Measurements from ENCODE around the gene SPEM2.

SPEM2 gene

DNA sequence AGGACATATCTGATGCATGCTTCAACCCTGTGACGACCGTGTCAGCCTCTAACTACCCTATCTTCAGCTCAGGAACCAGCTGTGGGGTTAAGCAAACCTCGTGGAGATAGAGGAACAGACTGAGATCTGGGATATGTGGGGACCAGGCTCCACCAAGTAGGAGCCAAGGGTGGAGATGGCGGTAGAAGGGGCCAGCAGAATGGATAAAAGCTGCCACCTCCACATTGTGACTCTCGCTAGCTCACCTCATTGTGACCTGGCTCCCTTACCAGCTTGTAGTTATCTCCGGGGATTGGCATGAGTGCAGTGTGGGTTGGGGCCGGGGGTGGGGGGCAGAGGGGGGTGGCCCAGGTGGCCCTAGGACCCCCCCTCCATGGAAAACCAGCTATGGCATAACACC is at the start of gene SPEM2:
Gene SPEM2, plus strand, starts transcription at position 301 of the 400 bp plus-strand sequence. Its CDS starts 73 bp downstream, at position 374.
- no peak for DNase-seq

DNA sequence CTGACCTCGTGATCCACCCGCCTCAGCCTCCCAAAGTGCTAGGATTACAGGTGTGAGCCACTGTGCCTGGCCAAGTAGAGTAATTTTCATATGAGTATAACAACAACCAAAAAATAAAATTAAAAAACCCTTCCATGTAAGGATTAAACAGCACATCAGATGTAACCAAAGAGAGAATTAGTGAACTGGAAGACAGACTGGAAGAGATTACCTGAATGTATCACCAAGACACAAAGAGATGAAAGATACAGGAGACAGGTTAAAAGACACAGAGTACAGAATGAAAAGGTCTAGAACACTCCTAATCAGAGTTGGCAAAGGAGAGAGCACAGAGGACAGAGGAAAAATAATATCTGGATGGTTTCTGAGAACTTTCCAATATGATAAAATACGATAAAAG is 46.3 kb upstream of the SPEM2 start:
- DNase-seq = no peak

DNA sequence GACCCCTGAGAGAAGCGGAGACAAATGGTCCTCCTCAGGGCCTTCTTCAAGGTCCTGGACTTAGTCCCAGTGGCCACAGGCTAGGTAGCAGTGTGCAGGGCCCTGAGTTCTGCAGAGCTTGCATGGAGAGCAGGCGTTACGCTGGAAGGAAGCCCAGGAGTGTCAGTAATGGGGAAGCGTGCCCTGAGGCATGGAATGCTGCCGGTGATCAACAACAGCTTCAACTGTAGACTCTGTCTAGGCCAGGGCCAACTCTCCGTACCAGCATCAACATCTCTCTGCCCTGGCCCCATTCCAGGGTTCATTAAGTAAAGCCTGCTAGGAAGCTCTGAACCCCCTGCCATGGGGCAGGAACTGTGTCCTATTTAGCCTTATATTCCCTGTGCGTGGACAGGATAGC is 45.1 kb upstream of the SPEM2 start:
- DNase-seq = peak; percentile 41

DNA sequence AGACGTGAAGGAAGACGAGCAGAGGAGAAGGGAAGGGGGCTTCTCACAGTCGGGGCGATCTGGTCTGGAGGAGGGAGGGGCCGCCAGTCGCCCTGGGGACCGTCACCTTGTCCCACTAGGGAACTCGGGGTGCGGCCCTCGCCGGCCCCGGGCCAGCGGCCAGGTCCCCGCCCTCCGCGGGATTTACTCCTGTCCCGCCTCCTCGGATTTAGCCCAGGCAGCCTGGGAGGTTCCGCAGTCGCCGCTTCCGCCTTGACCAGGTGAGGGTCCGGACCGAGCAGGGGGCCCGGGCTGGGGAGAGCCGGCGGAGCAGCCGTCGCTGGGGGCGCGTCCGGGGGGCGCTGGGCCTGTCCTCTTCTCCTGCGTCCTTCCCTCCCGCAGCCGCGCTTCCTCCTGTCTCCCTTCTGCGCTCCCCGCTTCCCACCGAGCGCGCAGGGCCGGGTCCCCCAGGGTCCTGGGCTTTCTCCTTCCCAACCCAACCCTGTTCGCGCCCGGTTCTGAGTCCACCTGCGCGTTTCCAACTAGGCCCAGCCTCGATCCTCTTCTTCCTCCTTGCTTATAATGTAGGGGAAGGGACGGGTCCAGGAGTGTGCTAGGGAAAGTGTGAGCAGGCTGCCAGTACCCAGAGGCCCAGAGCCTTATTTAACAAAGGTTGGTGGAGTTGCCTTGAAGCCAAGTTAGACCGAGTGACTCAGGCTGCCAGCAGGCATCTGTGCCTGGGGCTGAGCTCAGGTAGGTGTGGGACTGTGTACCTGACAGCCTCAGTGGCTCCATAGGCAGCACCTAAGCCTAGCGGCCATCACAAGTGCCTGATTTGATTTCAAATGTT is 44.3 kb upstream of the SPEM2 start, which contains the start of gene TNK1:
Gene TNK1, plus strand, starts transcription at position 235 of the 829 bp plus-strand sequence. CDS start 1,838 bp downstream, outside the sequence.
- peak; percentile 1 for DNase-seq

DNA sequence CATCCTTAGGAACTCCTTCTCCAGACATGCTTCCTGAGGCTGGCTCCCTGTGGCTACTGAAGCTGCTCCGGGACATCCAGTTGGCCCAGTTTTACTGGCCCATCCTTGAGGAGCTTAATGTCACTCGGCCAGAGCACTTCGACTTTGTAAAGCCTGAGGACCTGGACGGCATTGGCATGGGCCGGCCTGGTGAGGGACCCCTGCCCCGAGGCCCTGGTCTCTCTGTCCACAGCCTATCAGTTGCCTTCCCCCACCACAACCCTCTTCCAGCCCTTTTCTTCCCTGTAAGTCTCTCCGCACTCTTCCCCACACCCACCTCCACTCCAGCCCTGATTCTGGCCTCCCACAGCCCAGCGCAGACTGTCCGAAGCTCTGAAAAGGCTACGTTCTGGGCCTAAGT is 42.5 kb upstream of the SPEM2 start:
- DNase-seq = no peak

DNA sequence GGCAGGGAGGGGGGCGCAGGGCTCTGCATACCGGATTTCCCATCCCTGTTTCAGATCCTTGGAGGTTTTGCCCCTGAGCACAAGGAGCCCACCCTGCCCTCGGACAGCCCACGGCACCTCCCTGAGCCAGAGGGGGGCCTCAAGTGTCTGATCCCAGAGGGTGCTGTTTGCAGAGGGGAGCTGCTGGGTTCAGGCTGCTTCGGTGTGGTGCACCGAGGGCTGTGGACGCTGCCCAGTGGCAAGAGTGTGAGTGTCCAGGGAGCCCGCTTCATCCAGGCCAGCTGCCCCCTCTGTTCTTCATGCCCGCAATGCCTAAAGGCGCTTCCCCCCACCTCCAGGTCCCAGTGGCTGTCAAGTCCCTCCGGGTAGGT is 42.1 kb upstream of the SPEM2 start:
- no peak for DNase-seq

DNA sequence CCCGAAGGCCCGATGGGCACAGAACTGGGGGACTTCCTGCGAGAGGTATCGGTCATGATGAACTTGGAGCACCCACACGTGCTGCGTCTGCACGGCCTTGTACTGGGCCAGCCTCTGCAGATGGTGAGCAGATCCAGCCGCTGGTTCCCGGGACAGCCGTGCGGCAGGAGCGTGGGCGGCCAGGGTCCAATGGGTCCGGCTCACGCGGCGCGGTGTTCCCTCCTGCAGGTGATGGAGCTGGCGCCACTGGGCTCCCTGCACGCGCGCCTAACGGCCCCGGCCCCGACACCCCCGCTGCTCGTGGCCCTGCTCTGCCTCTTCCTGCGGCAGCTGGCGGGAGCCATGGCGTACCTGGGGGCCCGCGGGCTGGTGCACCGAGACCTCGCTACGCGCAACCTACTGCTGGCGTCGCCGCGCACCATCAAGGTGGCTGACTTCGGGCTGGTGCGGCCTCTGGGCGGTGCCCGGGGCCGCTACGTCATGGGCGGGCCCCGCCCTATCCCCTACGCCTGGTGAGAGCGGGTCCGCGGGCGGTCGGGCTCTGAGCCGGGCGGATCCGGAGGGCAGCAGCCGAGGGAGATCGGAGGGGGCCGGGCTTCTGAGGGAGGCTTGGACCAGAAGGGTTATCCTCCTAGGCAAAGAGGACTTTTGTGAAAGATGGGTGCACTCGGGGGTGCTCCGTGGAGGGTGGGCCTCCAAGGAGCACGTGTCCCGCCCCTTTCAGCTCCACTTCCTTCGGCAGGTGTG is 41.5 kb upstream of the SPEM2 start:
- peak; percentile 78 for DNase-seq

DNA sequence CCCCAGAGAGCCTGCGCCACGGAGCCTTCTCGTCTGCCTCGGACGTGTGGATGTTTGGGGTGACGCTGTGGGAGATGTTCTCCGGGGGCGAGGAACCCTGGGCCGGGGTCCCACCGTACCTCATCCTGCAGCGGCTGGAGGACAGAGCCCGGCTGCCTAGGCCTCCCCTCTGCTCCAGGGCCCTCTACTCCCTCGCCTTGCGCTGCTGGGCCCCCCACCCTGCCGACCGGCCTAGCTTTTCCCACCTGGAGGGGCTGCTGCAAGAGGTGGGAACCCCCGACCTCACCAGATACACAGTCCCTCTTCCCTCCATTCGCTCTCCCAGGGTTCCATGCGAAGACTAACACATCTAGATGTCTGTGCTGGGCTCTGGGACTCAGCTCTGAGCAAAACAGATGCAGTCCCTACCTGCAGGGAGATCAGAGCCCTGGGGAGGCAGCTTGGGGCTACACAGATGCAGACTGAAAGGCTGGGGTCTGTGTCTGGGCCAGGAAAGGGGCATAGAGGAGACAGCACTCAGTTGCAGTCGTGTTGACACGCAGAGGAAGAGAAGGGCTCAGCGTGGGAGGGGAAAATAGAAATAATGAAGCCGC is 40.8 kb upstream of the SPEM2 start:
- no peak for DNase-seq

DNA sequence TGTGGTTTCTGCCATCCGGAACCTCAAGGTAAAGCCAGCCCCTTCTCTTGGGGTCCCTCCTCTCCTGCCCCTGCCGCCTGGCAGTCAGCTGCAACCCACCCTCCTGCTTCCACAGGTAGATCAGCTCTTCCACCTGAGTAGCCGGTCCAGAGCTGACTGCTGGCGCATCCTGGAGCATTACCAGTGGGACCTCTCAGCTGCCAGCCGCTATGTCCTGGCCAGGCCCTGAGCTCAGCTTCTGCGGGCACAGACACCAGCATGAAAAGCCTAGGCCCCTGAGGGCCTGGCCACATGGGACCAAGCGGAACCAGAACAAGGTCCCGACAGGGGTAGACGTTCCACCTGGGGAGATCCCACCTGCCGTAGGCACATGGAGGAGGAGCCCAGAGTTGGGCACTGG is 36.6 kb upstream of the SPEM2 start:
- no peak for DNase-seq

DNA sequence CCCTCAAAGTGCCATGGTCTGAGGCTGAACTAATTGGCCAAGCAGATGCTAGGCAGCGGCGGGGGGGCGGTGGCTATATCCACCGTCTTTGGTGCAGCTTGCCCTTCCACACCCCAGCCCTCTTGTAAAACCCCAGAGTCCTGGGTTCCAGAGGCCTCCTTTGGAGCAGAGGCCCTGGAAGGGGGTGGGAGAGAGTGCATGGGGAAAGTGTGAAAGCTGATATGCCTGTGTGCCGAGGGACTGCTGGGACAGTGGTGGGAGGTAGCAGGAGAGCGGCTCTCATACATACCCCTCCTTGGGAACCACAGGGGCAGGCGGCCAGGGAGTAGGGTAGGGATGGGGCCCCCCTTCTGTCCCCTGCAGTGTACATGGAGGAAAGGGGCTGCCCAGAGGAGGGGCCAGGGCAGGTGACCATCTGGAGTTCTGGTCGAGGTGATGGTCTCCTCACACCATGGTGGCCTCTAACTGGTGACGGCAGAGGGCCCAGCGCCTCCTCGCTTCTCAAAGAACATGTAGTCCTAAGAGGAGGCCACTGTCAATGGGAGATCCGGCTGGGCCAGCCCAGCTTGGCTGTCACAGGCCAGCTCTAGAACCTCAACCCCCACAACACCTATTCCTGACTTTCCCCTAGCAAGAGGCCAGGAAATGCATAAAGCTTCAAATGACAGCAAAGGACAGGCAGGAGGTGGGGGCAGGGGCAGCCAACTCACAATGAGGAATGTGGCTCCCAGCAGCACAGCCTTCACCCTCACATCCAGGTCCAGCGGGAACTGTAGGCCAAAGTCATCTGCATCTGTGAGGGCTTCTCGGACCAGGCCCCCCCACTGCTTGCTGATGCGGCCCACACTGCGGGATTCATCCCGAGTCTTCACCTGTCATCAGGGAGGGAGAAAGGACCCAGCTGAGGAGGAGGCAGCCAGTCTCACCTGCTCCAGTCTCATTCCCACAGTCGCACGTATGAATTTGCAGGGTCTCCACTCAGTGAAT is 35.2 kb upstream of the SPEM2 start:
- no peak for DNase-seq

DNA sequence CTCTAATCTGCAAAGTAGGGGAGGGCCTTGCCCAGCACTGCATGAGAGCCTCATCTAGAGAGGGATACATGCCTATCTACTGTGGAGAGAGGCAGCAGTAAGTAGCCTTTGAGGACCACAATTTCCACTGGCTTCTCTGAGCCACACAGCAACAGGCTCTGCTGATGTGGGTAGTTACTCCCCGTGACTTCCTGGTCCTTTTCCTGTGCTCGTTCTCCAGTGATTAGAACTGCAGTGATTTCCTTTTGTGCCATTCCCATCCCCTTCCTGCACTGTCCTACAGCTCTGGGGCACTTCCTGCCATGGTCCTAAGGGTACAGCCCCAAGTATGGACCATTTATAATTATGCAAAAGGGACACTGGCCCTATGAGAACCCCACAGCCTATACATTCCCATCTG is 34.1 kb upstream of the SPEM2 start:
- DNase-seq = no peak

DNA sequence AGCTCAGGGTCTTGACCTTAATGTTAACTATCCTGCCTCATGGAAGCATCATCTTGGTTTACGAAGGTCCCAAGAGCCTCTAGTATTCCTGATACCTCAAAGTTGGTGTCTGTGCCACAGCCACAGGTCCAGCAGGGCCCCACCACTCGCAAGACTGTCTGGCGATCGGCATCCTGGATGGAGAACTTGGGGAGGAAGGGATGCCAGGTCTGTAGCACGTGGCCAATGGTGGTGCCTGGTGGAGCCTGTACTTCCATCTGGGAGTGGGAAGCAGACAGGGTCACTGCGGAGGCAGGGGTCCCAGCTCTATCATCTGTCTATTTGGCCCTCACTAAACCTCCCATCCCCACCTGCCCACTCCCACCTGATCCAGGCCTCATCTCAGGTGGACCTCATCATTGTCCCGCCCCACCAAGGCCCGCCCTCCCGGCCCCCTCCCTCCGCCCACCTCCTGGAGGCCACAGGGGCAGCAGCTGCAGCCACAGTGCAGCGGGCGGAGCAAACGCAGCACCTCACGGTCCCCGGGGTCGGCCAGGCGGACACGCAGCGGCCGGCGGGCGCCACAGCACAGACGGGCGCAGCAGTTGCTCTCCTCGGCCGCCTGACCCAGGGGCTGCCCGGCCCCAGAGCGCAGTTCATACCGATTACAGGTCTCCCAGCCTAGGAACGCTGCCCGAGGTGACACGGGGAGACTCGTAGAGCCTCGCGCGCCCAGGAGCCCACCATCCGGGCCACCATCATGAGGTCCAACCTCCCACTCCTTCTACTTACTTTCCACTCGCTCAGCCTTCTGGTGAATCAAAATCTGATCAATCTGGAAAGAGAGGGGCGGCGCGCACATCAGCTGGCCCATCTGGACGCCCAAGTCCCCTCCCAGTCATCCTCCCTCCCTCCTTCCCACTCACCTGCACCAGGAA is 32.5 kb upstream of the SPEM2 start:
- DNase-seq = no peak

DNA sequence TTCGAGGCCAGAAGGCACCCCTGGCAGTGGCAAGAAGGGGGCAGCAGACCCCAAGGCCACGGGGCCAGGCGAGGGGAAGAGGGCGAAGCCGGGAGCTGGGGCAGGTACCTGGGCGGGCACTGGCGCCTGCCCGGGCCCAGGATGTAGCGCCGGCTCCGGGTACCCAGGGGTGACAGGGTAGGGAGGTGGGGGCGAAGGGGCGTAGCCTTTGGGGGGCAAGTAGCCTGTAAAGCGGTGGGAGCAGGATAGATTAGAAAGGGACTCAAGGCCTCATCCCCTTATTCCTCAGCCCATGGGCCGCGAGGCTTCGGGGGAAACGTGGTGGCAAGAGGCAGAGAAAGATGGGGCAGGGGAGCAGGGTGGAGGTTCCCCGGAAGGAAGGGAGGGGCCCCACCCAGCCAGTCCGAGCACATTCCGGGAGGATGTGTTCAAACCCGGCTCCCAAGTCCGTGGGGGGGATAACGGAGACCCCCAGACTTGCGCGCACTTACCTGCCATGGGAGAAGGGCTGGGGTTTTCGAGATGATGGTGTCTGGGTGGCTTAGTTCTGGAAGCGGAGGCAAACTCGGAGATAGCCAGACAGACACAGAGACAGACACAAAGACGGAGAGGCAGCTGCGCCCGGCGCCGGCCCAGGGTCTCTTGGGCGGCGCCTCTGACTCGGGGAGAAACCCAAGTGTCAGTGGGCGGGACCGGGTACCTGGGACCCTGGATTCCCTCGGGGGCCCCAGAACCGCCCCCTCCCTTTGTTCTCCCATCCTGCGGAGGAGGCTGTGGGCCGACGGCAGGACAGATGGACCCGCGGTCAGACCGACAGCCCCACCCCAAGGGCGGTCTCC is 31.6 kb upstream of the SPEM2 start:
- peak; percentile 56 for DNase-seq

DNA sequence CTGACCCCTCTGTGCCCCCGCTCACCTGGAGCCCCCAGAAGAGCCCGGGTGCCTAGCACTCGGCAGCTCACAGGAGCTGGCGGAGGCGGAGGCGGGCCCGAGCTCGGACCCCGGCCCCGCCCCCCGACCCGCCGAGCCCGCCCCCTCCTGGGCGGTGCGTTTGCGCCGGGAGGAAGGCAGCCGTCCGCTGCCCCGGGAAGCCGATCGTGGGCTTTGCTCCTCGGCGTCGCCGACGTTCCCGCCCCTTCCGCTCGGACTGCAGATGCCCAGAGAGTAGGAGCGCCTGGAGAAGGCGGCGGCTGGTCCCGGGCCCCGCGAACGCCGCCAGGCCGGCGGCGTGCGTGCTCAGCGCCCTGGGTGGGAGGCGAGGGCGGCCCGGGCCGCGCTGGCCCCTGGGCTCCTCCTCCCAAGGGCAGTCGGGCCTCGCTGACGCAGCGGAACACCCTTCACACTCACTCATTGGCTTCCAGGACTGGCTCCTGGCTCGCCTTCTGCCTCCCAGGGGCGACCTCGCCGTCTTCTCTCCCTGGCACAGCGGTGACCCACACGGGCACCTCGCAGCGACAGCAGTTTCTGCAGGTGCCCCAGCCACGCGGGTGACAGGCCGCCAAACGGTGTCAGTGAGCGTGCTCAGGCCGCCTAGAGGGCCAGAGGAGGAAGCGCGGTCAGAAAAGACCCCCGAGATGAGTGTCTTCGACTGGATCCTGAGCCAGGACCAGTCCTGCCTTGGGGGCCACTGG is 30.8 kb upstream of the SPEM2 start, which contains the start of gene PLSCR3:
Gene PLSCR3, minus strand, starts transcription at position 74 of the 740 bp plus-strand sequence. CDS start 415 bp downstream, outside the sequence.
- peak; percentile 69 for DNase-seq

DNA sequence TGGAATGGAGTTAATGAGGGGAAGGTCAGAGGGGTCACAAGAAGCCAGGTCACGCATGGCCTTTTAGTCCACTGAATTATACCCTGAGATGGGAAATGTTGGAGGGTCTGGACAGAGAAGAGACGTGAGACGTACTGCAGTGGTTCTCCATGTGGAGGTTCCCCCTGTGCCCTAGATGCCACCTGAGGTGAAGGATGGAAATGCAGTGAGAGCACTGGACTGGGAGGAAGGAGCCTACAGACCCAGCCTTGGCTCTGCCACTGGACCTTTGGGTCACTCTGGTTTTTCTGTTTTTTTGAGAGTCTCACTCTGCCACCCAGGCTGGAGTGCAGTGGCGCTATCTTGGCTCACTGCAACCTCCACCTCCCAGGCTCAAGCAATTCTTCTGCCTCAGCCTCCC is 29.3 kb upstream of the SPEM2 start:
- no peak for DNase-seq

DNA sequence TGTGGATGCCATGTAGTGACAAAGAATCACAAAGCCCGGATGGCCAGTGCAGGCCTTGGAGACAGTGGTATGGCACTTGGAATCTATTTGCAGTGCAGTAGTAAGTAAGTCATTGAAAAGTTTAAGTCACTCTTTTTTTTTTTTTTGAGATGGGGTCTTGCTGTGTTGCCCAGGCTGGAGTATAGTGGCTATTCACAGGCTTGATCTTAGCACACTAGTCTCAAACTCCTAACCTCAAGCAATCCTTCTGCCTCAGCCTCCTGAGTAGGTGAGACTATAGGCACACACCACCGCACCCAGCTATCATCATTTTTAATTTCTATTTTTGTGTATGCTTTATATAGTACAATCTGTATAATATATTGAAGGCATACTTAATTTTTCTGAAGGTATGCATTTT is 26.8 kb upstream of the SPEM2 start:
- DNase-seq = no peak

DNA sequence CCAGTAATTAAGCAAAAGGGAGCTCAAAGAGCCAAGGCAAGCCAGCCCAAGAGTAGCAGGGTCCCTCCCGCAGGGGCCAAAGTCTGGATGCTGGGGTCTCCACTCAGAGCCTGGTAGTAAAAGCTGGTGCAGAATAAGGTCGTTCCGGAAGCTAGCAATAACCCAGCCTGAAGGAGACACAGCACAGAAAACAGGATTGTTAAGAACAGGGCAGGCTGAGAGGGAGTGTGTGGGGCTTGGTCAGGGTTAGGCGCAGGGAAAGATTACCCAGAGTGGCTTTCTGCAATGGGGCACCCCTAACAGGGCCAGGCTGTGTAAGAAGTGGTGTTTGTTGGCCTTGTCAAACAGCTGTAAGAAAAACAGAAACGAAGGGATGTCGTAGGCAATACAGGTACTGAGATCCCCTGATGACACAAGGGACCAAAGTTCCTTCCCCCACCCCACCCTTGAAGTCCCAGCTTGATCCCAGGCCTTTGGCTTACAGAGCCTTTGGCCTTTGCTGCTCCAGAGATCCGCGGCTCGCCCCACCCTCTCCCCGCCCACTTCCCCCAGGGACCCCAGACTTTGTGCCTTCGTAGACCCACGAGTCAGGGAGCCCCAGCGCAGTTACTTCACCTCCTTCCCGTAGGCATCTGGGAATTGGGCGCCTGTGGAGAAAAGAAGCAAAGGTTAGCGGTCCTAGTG is 22.2 kb upstream of the SPEM2 start:
- DNase-seq = peak; percentile 18

DNA sequence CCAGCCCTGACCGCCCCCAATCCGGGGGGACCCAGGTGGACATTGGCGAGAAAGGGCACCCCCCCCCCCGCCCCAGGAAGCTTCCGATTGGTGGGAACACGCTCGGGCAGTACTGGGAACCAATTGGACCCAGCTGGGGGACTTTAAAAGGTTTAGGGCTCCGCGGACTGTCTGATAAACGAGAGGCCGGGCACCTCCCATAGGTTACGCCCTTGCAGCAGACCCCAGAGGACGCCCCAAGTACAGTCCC is 21.8 kb upstream of the SPEM2 start:
- no peak for DNase-seq
